CD4-positive, alpha-beta memory T cell (primary cell): ENCODE data around the gene POLR2E. TPM values are rescaled to one million over a fixed set of nuclear protein-coding genes. Genes with fewer than 3 reads are reported as not detected.

Source experiments
- CTCF ChIA-PET: fragments of 350-600 bp; sonication (Branson Sonifier 250); formaldehyde crosslinking; loops from one replicate; lab custom pipeline; 2021; ENCODE audit warnings: inconsistent platforms; ENCODE audit not compliant: partially characterized antibody; lab: Charles Lee
- POLR2A ChIA-PET: fragments of 350-600 bp; sonication (Branson Sonifier 250); formaldehyde crosslinking; loops from one replicate; lab custom pipeline; 2021; ENCODE audit not compliant: partially characterized antibody; lab: Charles Lee
- DNase-seq, 5 donors: peaks; one replicate each; pipeline versions ENCODE4 v3.0.0 to v3.0.0-alpha.2; 2020 to 2022; ENCODE audit warnings: mixed read lengths in 1 of 5
- H3K27ac ChIP-seq: one replicate; pipeline ENCODE4 v1.7.0; 2013; ENCODE audit warnings: low read depth, low read length
- H3K27me3 ChIP-seq: 2 replicates; pipeline ENCODE4 v1.7.0; 2013; ENCODE audit warnings: mild to moderate bottlenecking, low read length, moderate library complexity; ENCODE audit not compliant: insufficient read depth
- H3K36me3 ChIP-seq: 2 replicates; pipeline ENCODE4 v1.7.0; 2013; ENCODE audit warnings: mild to moderate bottlenecking, low read length, moderate library complexity; ENCODE audit not compliant: insufficient read depth
- H3K4me1 ChIP-seq: 2 replicates; pipeline ENCODE4 v1.7.0; 2013; ENCODE audit warnings: mild to moderate bottlenecking, low read length, moderate library complexity; ENCODE audit not compliant: insufficient read depth
- H3K4me3 ChIP-seq, 2 donors: one replicate each; pipeline ENCODE4 v1.7.0; 2013; ENCODE audit warnings: low read length in 2 of 2, mild to moderate bottlenecking in 1 of 2
- H3K9me3 ChIP-seq, 2 donors: one replicate each; pipeline ENCODE4 v1.7.0; 2013; ENCODE audit warnings: low read length in 2 of 2, control low read depth in 1 of 2; ENCODE audit not compliant: control insufficient read depth in 1 of 2
- H3K27ac Mint-ChIP-seq, 7 donors: one replicate each; pipeline ENCODE4 v1.8.0; 2020 to 2021; ENCODE audit warnings: mixed read lengths in 7 of 7, mild to moderate bottlenecking in 6 of 7, inconsistent platforms in 3 of 7, moderate library complexity in 3 of 7
- H3K27me3 Mint-ChIP-seq, 2 donors: one replicate each; pipeline ENCODE4 v1.8.0; 2020 to 2021; ENCODE audit warnings: mixed read lengths in 2 of 2
- H3K36me3 Mint-ChIP-seq, 2 donors: one replicate each; pipeline ENCODE4 v1.8.0; 2020 to 2021; ENCODE audit warnings: mixed read lengths in 2 of 2, inconsistent platforms in 1 of 2, mild to moderate bottlenecking in 1 of 2
- H3K4me1 Mint-ChIP-seq, 4 donors: one replicate each; pipeline ENCODE4 v1.8.0; 2020 to 2021; ENCODE audit warnings: mixed read lengths in 4 of 4, mild to moderate bottlenecking in 1 of 4
- H3K4me3 Mint-ChIP-seq, 8 donors: one replicate each; pipeline ENCODE4 v1.8.0; 2020 to 2021; ENCODE audit warnings: mixed read lengths in 8 of 8, mild to moderate bottlenecking in 7 of 8, moderate library complexity in 6 of 8, inconsistent platforms in 3 of 8
- H3K9me3 Mint-ChIP-seq, 8 donors: one replicate each; pipeline ENCODE4 v1.8.0; 2020 to 2021; ENCODE audit warnings: mixed read lengths in 8 of 8, mild to moderate bottlenecking in 5 of 8, inconsistent platforms in 3 of 8, moderate library complexity in 1 of 8
- intact Hi-C: fragments of 100-400 bp; cut with micrococcal nuclease; formaldehyde crosslinking; loops from one replicate; pipeline ENCODE4 v1.15.1; 2023
- polyA plus RNA-seq, 2 donors: library from polyadenylated mRNA; unstranded; fragments of 300-500 nt; fragmentation: Illumina TruSeq; gene quantifications; one replicate each; pipeline ENCODE4 v1.2.3, GENCODE V29; 2021
- total RNA-seq, 2 experiments: library from RNA; stranded (reverse); gene quantifications; one replicate each; pipeline ENCODE4 v1.2.3, GENCODE V29; 2021

Gene POLR2E
- total and polyA plus RNA-seq, 4 experiments from 2014 or later = 76.0 to 197 (median 124) TPM

- H3K9me3 Mint-ChIP-seq = no peaks in the 10 kb centered on the region
- H3K36me3 ChIP-seq = peaks cover 24% of the 10 kb centered on the region
- H3K27me3 ChIP-seq = no peaks in the 10 kb centered on the region
- peaks cover 4 to 23% of the 10 kb centered on the region in 2 donors for H3K36me3 Mint-ChIP-seq
- H3K27ac Mint-ChIP-seq = peak overlapping the region; percentile 41 to 85 (median 70)
- peak overlapping the region in 4 of 8 donors; percentile 10 to 59 (median 23) for H3K4me3 Mint-ChIP-seq
- no peaks in the 10 kb centered on the region for H3K27me3 Mint-ChIP-seq
- no peak overlapping the region for H3K4me3 ChIP-seq
- H3K4me1 Mint-ChIP-seq = peaks cover 4 to 31% (median 12%) of the 10 kb centered on the region in 4 donors
- POLR2A ChIA-PET = interaction anchor here (1.0 to 57.1 kb wide), 6 partner anchors 12 to 41 kb away, joined by 3 to 3893 read pairs (median 4); partner anchors contain the start of genes ARHGAP45, GPX4, POLR2E and RNU6-2
- DNase-seq = peak; percentile 67 to 93 (median 72)
- peaks cover 11% of the 10 kb centered on the region for H3K4me1 ChIP-seq
- CTCF ChIA-PET = no interaction called here
- H3K9me3 ChIP-seq = no peaks in the 10 kb centered on the region
- intact Hi-C loops = no loop called here
- no peak overlapping the region for H3K27ac ChIP-seq
Measured at GRCh38 chr19:1045247-1045603, 50.0 kb downstream of the POLR2E start.

- peaks cover 6 to 36% of the 10 kb centered on the region in 2 donors for H3K36me3 Mint-ChIP-seq
- no peak for DNase-seq
- H3K27me3 Mint-ChIP-seq = no peaks in the 10 kb centered on the region
- intact Hi-C loops = no loop called here
- Histone ChIP-seq H3K4me1 (peaks cover 30% of the 10 kb centered on the region), H3K36me3 (peaks cover 24% of the 10 kb centered on the region), H3K27ac (no peak overlapping the region), H3K4me3 (no peak overlapping the region), H3K27me3 (no peaks in the 10 kb centered on the region), H3K9me3 (no peaks in the 10 kb centered on the region)
- H3K4me3 Mint-ChIP-seq = peak overlapping the region in 3 of 8 donors; percentile 17 to 63 (median 33)
- H3K9me3 Mint-ChIP-seq = peaks cover 0 to 6% (median 0%) of the 10 kb centered on the region in 8 donors
- CTCF ChIA-PET = interaction anchor here (1.3 kb wide), 1 partner anchor 15 kb away, joined by 8 read pairs; no protein-coding TSS in a partner anchor
- H3K4me1 Mint-ChIP-seq = peaks cover 19 to 49% (median 33%) of the 10 kb centered on the region in 4 donors
- POLR2A ChIA-PET = interaction anchor here (0.8 to 57.1 kb wide), 6 partner anchors 14 to 59 kb away, joined by 3 to 3893 read pairs (median 10); partner anchors contain the start of genes ARHGAP45, CNN2, GPX4 and POLR2E
- H3K27ac Mint-ChIP-seq = peak overlapping the region in 2 of 7 donors; percentile 29 to 38
Measured at GRCh38 chr19:1042689-1043511, 52.3 kb downstream of the POLR2E start.

- peak overlapping the region; percentile 75 for H3K27ac ChIP-seq
- H3K27ac Mint-ChIP-seq = peak overlapping the region in 2 of 7 donors; percentile 18 to 38
- DNase-seq = no peak
Measured at GRCh38 chr19:1041835-1042685, 53.1 kb downstream of the POLR2E start.

GRCh38 chr19:1041272-1041834, 53.8 kb downstream of the POLR2E start:
- H3K4me1 Mint-ChIP-seq = peaks cover 25 to 58% (median 43%) of the 10 kb centered on the region in 4 donors
- H3K36me3 ChIP-seq = peaks cover 28% of the 10 kb centered on the region

More at GRCh38 chr19:1041835-1042685, 53.1 kb downstream of the POLR2E start:
- intact Hi-C loops = loop anchor here (1.0 to 2.0 kb wide), 2 partner anchors 25 to 35 kb away; partner anchors contain the start of gene ARHGAP45
- H3K27me3 ChIP-seq = no peaks in the 10 kb centered on the region
- no peak overlapping the region for H3K4me3 ChIP-seq
- no peaks in the 10 kb centered on the region for H3K9me3 ChIP-seq
- Mint-ChIP-seq H3K4me3 (peak overlapping the region in 7 of 8 donors; percentile 17 to 100 (median 63)), H3K9me3 (peaks cover 0 to 6% (median 0%) of the 10 kb centered on the region in 8 donors), H3K36me3 (peaks cover 12 to 43% of the 10 kb centered on the region in 2 donors), H3K4me1 (peaks cover 24 to 56% (median 39%) of the 10 kb centered on the region in 4 donors), H3K27me3 (no peaks in the 10 kb centered on the region)
- ChIA-PET CTCF (interaction anchor here (1.0 to 2.9 kb wide), 2 partner anchors 15 to 23 kb away, joined by 4 to 16 read pairs; no protein-coding TSS in a partner anchor), POLR2A (interaction anchor here (1.2 to 57.1 kb wide), 11 partner anchors 8 to 227 kb away, joined by 3 to 3893 read pairs (median 5); partner anchors contain the start of genes ARHGAP45, CIRBP, CNN2 and GPX4)
- peaks cover 37% of the 10 kb centered on the region for H3K4me1 ChIP-seq
- H3K36me3 ChIP-seq = peaks cover 29% of the 10 kb centered on the region

GRCh38 chr19:1040476-1041271, 54.5 kb downstream of the POLR2E start:
- peak; percentile 86 to 93 (median 88) for DNase-seq
- H3K9me3 Mint-ChIP-seq = peaks cover 0 to 6% (median 0%) of the 10 kb centered on the region in 8 donors
- peak overlapping the region; percentile 56 to 100 for H3K4me3 ChIP-seq
- intact Hi-C loops = loop anchor here (1.0 to 2.0 kb wide), 4 partner anchors 14 to 36 kb away; partner anchors contain the start of genes ARHGAP45, CNN2, RNU6-2 and TMEM259
- H3K4me1 ChIP-seq = peaks cover 47% of the 10 kb centered on the region
- H3K27ac Mint-ChIP-seq = peak overlapping the region; percentile 91 to 97 (median 95)
- H3K4me3 Mint-ChIP-seq = peak overlapping the region; percentile 95 to 100 (median 97)
- H3K9me3 ChIP-seq = no peaks in the 10 kb centered on the region
- H3K27me3 Mint-ChIP-seq = no peaks in the 10 kb centered on the region
- H3K4me1 Mint-ChIP-seq = peaks cover 27 to 65% (median 48%) of the 10 kb centered on the region in 4 donors
- no peaks in the 10 kb centered on the region for H3K27me3 ChIP-seq
- ChIA-PET CTCF (interaction anchor here (1.0 to 4.7 kb wide), 6 partner anchors 12 to 152 kb away, joined by 3 to 31 read pairs (median 4); partner anchors contain the start of gene ARHGAP45), POLR2A (interaction anchor here (0.7 to 57.1 kb wide), 28 partner anchors 8 to 235 kb away, joined by 3 to 3893 read pairs (median 5); partner anchors contain the start of genes ARHGAP45, CIRBP, CNN2 and FAM174C)
- H3K36me3 ChIP-seq = peaks cover 33% of the 10 kb centered on the region
- peak overlapping the region; percentile 75 for H3K27ac ChIP-seq
- peaks cover 21 to 51% of the 10 kb centered on the region in 2 donors for H3K36me3 Mint-ChIP-seq

More at GRCh38 chr19:1041272-1041834, 53.8 kb downstream of the POLR2E start:
- CTCF ChIA-PET = interaction anchor here (1.0 to 2.9 kb wide), 3 partner anchors 16 to 151 kb away, joined by 3 to 16 read pairs (median 4); no protein-coding TSS in a partner anchor
- Mint-ChIP-seq H3K9me3 (peaks cover 0 to 6% (median 0%) of the 10 kb centered on the region in 8 donors), H3K27ac (peak overlapping the region; percentile 91 to 97 (median 95)), H3K27me3 (no peaks in the 10 kb centered on the region), H3K36me3 (peaks cover 15 to 45% of the 10 kb centered on the region in 2 donors), H3K4me3 (peak overlapping the region; percentile 95 to 100 (median 97))
- Histone ChIP-seq H3K9me3 (no peaks in the 10 kb centered on the region), H3K27ac (peak overlapping the region; percentile 75), H3K4me1 (peaks cover 40% of the 10 kb centered on the region), H3K4me3 (peak overlapping the region in 1 of 2 donors; percentile 56), H3K27me3 (no peaks in the 10 kb centered on the region)
- POLR2A ChIA-PET = interaction anchor here (1.2 to 57.1 kb wide), 11 partner anchors 9 to 228 kb away, joined by 4 to 3893 read pairs (median 5); partner anchors contain the start of genes ARHGAP45, CIRBP, CNN2 and GPX4
- intact Hi-C loops = loop anchor here (1.0 to 2.0 kb wide), 2 partner anchors 26 to 35 kb away; partner anchors contain the start of gene ARHGAP45
- DNase-seq = no peak
